HS-5 (cell line): Measurements from ENCODE around the gene RAI1.
"Not testable (repeated sequence)": the region's sequence is repeated elsewhere in the genome, so short reads cannot be mapped to it uniquely, and the experiment has no call there.

ENCODE experiments used
- DNase-seq: peaks from one replicate; pipeline ENCODE4 v3.0.0-alpha.2; 2012; ENCODE audit warnings: low read depth

Gene RAI1

GRCh38 chr17:17682293-17682736 is 1.1 kb downstream of the RAI1 start:
- no peak for DNase-seq

- peak; percentile 59 for DNase-seq
Measured at GRCh38 chr17:17682737-17683680, 1.8 kb downstream of the RAI1 start.

- DNase-seq = no peak
Measured at GRCh38 chr17:17683710-17684365, 2.6 kb downstream of the RAI1 start.

GRCh38 chr17:17684906-17685774 is 3.9 kb downstream of the RAI1 start:
- no peak for DNase-seq

- DNase-seq = no peak
Measured at GRCh38 chr17:17685775-17686291, 4.6 kb downstream of the RAI1 start.

- DNase-seq = no peak
Measured at GRCh38 chr17:17689312-17689711, 8.1 kb downstream of the RAI1 start.

- not testable (repeated sequence) for DNase-seq
Measured at GRCh38 chr17:17690233-17690632, 9.0 kb downstream of the RAI1 start.

GRCh38 chr17:17691468-17692263 is 10.4 kb downstream of the RAI1 start:
- no peak for DNase-seq

- DNase-seq = no peak
Measured at GRCh38 chr17:17692353-17693252, 11.3 kb downstream of the RAI1 start.

- no peak for DNase-seq
Measured at GRCh38 chr17:17693253-17694168, 12.3 kb downstream of the RAI1 start.

- no peak for DNase-seq
Measured at GRCh38 chr17:17694169-17695081, 13.2 kb downstream of the RAI1 start.

- no peak for DNase-seq
Measured at GRCh38 chr17:17696085-17696484, 14.8 kb downstream of the RAI1 start.

- DNase-seq = no peak
Measured at GRCh38 chr17:17696882-17697633, 15.8 kb downstream of the RAI1 start.

GRCh38 chr17:17698371-17698770 is 17.1 kb downstream of the RAI1 start:
- DNase-seq = no peak

GRCh38 chr17:17698869-17699351 is 17.7 kb downstream of the RAI1 start:
- no peak for DNase-seq

GRCh38 chr17:17699491-17699890 is 18.2 kb downstream of the RAI1 start:
- no peak for DNase-seq
